Measurements from ENCODE around the gene FBH1. TPM values are rescaled to one million over a fixed set of nuclear protein-coding genes. Genes with fewer than 3 reads are reported as not detected.
"Not testable (repeated sequence)": the region's sequence is repeated elsewhere in the genome, so short reads cannot be mapped to it uniquely, and the experiment has no call there.

The FBH1 gene
- total and polyA plus RNA-seq, 7 donors = 32.4 to 59.3 (median 43.2) TPM

DNA sequence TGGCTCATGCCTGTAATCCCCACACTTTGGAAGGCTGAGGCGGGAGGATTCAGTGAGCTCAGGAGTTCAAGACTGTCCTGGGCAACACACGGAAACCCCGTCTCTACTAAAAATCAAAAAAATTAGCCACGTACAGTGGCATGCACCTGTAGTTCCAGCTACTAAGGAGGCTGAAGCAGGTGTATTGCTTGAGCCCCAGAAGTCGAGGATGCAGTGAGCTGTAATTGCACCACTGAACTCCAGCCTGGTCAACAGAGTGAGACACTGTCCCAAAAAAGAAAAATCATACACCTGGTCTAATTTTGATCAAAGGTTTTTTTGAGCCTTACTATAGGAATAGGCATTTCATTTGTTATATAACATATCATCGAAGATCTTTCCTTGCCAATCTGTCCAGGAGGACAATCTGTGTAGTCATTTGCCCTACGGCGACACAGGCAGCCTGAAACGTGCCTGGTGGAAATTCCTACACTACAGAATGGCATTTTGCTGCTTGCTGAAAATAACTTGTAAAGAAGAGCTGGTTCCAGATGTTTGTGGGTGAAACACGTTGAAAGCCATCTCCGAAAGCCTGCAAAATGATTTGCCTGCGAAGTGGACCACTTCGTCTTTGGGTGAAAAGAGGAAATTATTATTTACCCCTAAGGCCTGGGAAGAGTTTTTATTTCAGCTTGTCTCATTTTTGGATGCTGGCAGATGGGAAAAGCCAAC is 45.5 kb upstream of the FBH1 start:
- ATAC-seq (no peak), DNase-seq (no peak)
- intact Hi-C loops (cut with DNase I) = no loop called here
- no peaks in the 10 kb centered on the region for H3K4me1 ChIP-seq
- no peak overlapping the region for H3K4me3 ChIP-seq
- no peaks in the 10 kb centered on the region for H3K9me3 ChIP-seq
- 55 to 66% (median 56%) methylated on average over 13 of the region's 13 CpGs for WGBS, 3 donors
- peaks cover 0 to 1% (median 0%) of the 10 kb centered on the region in 3 donors for H3K27me3 ChIP-seq (ENCODE audit: insufficient read depth in 3 of 3, low read length in 2 of 3)
- no peak overlapping the region for H3K27ac ChIP-seq
- TF ChIP-seq, protein P1, sequence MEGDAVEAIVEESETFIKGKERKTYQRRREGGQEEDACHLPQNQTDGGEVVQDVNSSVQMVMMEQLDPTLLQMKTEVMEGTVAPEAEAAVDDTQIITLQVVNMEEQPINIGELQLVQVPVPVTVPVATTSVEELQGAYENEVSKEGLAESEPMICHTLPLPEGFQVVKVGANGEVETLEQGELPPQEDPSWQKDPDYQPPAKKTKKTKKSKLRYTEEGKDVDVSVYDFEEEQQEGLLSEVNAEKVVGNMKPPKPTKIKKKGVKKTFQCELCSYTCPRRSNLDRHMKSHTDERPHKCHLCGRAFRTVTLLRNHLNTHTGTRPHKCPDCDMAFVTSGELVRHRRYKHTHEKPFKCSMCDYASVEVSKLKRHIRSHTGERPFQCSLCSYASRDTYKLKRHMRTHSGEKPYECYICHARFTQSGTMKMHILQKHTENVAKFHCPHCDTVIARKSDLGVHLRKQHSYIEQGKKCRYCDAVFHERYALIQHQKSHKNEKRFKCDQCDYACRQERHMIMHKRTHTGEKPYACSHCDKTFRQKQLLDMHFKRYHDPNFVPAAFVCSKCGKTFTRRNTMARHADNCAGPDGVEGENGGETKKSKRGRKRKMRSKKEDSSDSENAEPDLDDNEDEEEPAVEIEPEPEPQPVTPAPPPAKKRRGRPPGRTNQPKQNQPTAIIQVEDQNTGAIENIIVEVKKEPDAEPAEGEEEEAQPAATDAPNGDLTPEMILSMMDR (IDR thresholded peaks at IDR 0.05) = no peak
- no peaks in the 10 kb centered on the region for H3K36me3 ChIP-seq (ENCODE audit: insufficient read depth in 1 of 2, low read depth in 1 of 2)

DNA sequence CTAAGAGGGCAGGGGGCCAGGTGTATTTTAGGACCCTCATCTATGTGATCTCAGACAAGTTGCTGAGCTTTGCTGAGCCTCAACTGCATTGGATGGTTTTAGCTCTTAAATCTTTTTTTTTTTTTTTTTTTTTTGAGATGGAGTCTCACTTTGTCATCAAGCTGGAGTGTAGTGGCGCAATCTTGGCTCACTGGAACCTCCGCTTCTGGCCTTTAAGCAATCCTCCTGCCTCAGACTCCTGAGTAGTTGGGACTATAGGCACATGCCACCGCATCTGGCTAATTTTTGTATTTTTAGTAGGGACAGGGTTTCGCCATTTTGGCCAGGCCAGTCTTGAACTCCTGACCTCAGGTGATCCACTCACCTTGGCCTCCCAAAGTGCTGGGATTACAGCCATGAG is 43.4 kb upstream of the FBH1 start:
- H3K27ac ChIP-seq; H3K36me3 ChIP-seq (ENCODE audit: insufficient read depth in 1 of 2, low read depth in 1 of 2); ATAC-seq; DNase-seq; H3K27me3 ChIP-seq (ENCODE audit: insufficient read depth in 3 of 3, low read length in 2 of 3); H3K9me3 ChIP-seq; H3K4me1 ChIP-seq; intact Hi-C loops (cut with DNase I); H3K4me3 ChIP-seq: not testable (repeated sequence)
- WGBS, 3 donors = 96 to 98% (median 97%) methylated on average over 4 of the region's 4 CpGs

DNA sequence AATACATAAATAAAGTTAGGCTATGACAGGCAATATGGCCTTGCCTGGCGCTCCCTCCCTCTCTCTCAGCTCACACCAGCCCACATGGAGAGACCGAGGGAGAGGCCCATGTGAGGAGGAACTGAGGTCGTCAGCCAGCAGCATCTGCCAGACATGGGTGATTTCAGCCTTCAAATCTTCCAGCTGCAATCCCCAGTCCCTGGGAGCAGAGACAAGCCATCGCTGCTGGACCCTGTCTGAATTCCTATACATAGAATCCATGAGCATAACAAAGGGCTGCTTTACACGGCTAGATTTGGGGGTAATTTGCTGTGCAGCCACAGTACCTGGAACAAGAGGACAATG is 35.9 kb upstream of the FBH1 start:
- Histone ChIP-seq H3K36me3 (ENCODE audit: insufficient read depth in 1 of 2, low read depth in 1 of 2) (no peaks in the 10 kb centered on the region), H3K4me1 (no peaks in the 10 kb centered on the region), H3K4me3 (no peak overlapping the region), H3K27me3 (ENCODE audit: insufficient read depth in 3 of 3, low read length in 2 of 3) (no peaks in the 10 kb centered on the region), H3K9me3 (no peaks in the 10 kb centered on the region), H3K27ac (no peak overlapping the region)
- TF ChIP-seq, protein P1 (IDR thresholded peaks at IDR 0.05) = no peak
- no peak for DNase-seq
- WGBS, 3 donors = 55 to 61% (median 60%) methylated on average over 5 of the region's 5 CpGs
- intact Hi-C loops (cut with DNase I) = no loop called here
- ATAC-seq = no peak

DNA sequence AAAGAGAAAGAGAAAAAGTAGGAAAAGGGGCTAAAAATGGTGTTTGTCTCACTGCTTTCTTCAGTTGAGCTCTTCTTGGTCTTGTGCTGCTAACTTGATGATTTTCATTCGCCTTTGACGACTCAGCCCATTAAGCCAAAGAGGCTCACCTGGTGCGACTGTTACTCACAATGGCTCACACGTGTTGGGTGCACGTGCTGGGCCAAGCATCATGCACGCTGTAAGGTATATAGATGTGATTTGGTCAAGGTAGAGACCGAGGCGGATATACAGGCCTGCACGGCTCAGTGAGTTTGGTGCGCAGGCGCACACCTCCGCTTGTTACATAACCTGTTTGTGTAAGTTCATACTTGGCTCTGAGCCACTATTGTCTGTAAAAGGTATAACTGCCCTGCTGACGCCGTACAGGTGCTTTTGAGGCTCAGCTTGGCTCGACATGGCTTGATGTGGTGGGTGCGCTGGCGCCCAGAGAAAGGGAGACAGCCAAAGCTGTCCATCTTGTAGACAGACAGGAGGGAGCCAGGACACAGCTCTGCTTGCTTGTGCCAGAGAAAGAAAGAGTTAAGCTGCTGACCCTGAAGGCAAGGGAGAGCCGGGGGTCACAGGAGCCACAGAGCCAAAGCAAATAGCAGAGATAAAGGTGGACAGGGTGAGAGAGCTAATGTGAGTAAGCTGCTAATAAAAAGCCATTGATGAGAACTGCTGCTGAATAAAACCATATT is 33.9 kb upstream of the FBH1 start:
- H3K36me3 ChIP-seq (ENCODE audit: insufficient read depth in 1 of 2, low read depth in 1 of 2) = no peaks in the 10 kb centered on the region
- TF ChIP-seq, protein P1 (IDR thresholded peaks at IDR 0.05) = no peak
- H3K27ac ChIP-seq = no peak overlapping the region
- DNase-seq = no peak
- intact Hi-C loops (cut with DNase I) = no loop called here
- no peaks in the 10 kb centered on the region for H3K9me3 ChIP-seq
- no peak overlapping the region for H3K4me3 ChIP-seq
- no peaks in the 10 kb centered on the region for H3K27me3 ChIP-seq (ENCODE audit: insufficient read depth in 3 of 3, low read length in 2 of 3)
- H3K4me1 ChIP-seq = no peaks in the 10 kb centered on the region
- WGBS, 3 donors = 78 to 90% (median 89%) methylated on average over 18 of the region's 18 CpGs
- no peak for ATAC-seq

DNA sequence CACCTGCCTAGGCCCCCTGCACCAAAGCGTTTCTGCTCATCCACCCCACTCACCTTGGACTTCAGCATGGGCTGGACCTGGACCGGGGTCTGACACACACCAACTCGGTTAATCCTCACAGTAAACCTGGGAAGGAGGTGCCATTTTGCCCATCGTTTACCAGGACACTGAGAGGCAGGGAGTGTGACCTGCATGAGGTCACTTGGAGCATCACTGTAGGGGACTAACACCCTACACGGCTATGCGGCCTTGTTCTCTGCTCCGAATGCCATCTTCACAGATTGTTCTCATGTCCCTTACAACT is 33.4 kb upstream of the FBH1 start:
- Histone ChIP-seq H3K4me3 (no peak overlapping the region), H3K27ac (no peak overlapping the region), H3K4me1 (no peaks in the 10 kb centered on the region), H3K9me3 (no peaks in the 10 kb centered on the region), H3K36me3 (ENCODE audit: insufficient read depth in 1 of 2, low read depth in 1 of 2) (no peaks in the 10 kb centered on the region), H3K27me3 (ENCODE audit: insufficient read depth in 3 of 3, low read length in 2 of 3) (no peaks in the 10 kb centered on the region)
- ATAC-seq (no peak), DNase-seq (no peak)
- TF ChIP-seq, protein P1 (IDR thresholded peaks at IDR 0.05) = no peak
- 66 to 75% (median 67%) methylated on average over 7 of the region's 7 CpGs for WGBS, 3 donors
- intact Hi-C loops (cut with DNase I) = no loop called here
